PC-9 (cell line): Measurements from ENCODE around the gene FAM120A. TPM values are rescaled to one million over a fixed set of nuclear protein-coding genes. Genes with fewer than 3 reads are reported as not detected.

Experiments
- BruUV-seq: library from RNA; stranded (reverse); fragments of 400-500 nt; replicated peaks from 2 replicates; lab custom pipeline; 2021; lab: Mats Ljungman, UMichigan
- CTCF ChIA-PET: fragments of 300-600 bp; sonication (Branson Sonifier 250); formaldehyde crosslinking; loops from one replicate; lab custom pipeline; 2022; ENCODE audit warnings: antibody characterized with exemption; lab: Charles Lee
- POLR2A ChIA-PET: fragments of 300-600 bp; sonication (Branson Sonifier 250); formaldehyde crosslinking; loops from one replicate; lab custom pipeline; 2022; ENCODE audit warnings: antibody characterized with exemption; ENCODE audit not compliant: unreplicated experiment; lab: Charles Lee
- DNase-seq, 2 experiments: peaks; one replicate each; pipeline versions ENCODE4 v3.0.0 to v3.0.0-alpha.2; 2015 to 2022; ENCODE audit warnings: mixed read lengths in 1 of 2
- H2AFZ ChIP-seq: fragments of 200-600 bp; sonication (generic); 2 replicates; pipeline ENCODE4 v1.8.1; 2017; ENCODE audit warnings: antibody characterized with exemption
- H3F3A ChIP-seq: fragments of 200-600 bp; sonication (generic); 2 replicates; pipeline ENCODE4 v1.8.1; 2017; ENCODE audit warnings: antibody characterized with exemption, mild to moderate bottlenecking, low read depth; ENCODE audit not compliant: insufficient read depth
- H3K27ac ChIP-seq: fragments of 200-600 bp; sonication (generic); 2 replicates; pipeline ENCODE4 v1.6.1; 2016; ENCODE audit warnings: mixed run types
- H3K27me3 ChIP-seq: fragments of 200-600 bp; sonication (generic); 2 replicates; pipeline ENCODE4 v1.6.1; 2016; ENCODE audit warnings: low read depth, mixed run types; ENCODE audit not compliant: insufficient read depth
- H3K36me3 ChIP-seq: fragments of 200-600 bp; sonication (generic); 2 replicates; pipeline ENCODE4 v1.6.1; 2016; ENCODE audit warnings: low read depth, mixed run types
- H3K4me1 ChIP-seq: fragments of 200-600 bp; sonication (generic); replicated peaks from 2 replicates; pipeline ENCODE4 v1.6.1; 2016; ENCODE audit warnings: mixed run types; ENCODE audit not compliant: insufficient read depth
- H3K4me2 ChIP-seq: fragments of 200-600 bp; sonication (generic); 2 replicates; pipeline ENCODE4 v1.6.1; 2017; ENCODE audit warnings: mixed run types
- H3K4me3 ChIP-seq: fragments of 200-600 bp; sonication (generic); 2 replicates; pipeline ENCODE4 v1.6.1; 2016; ENCODE audit warnings: mixed run types
- H3K79me2 ChIP-seq: fragments of 200-600 bp; sonication (generic); 2 replicates; pipeline ENCODE4 v1.6.1; 2017; ENCODE audit warnings: low read depth, mixed run types
- H3K9me2 ChIP-seq: fragments of 200-600 bp; sonication (generic); 2 replicates; pipeline ENCODE4 v1.8.1; 2017; ENCODE audit warnings: mild to moderate bottlenecking; ENCODE audit not compliant: insufficient read depth
- H3K9me3 ChIP-seq: fragments of 200-600 bp; sonication (generic); 2 replicates; pipeline ENCODE4 v1.8.1; 2016; ENCODE audit warnings: low read depth; ENCODE audit not compliant: insufficient read depth
- H4K20me1 ChIP-seq: fragments of 200-600 bp; sonication (generic); 2 replicates; pipeline ENCODE4 v1.8.1; 2017; ENCODE audit not compliant: insufficient read depth
- CTCF ChIP-seq: fragments of 200-600 bp; sonication (generic); conservative IDR thresholded peaks from 2 replicates; pipeline ENCODE4 v1.6.1; 2017; ENCODE audit warnings: mixed run types, antibody characterized with exemption, mild to moderate bottlenecking, moderate library complexity
- EZH2 ChIP-seq: fragments of 200-600 bp; sonication (generic); IDR thresholded peaks from 2 replicates; pipeline ENCODE4 v1.8.0; 2017; ENCODE audit warnings: antibody characterized with exemption, low read depth
- intact Hi-C: fragments of 100-400 bp; cut with micrococcal nuclease; formaldehyde crosslinking; loops from one replicate; pipeline ENCODE4 v1.10.0; 2022; ENCODE audit not compliant: unreplicated experiment
- total RNA-seq: library from RNA; stranded (reverse); gene quantifications from 2 replicates; pipeline ENCODE4 v1.2.3, GENCODE V29; 2021

The FAM120A gene
- total RNA-seq, 1 experiment from 2014 or later: 171 TPM

- H3K36me3 ChIP-seq: peaks cover 6% of the 10 kb centered on the region; the same call in 1 of the 2 replicates
- H3K4me2 ChIP-seq: no peak overlapping the region
- H3K9me3 ChIP-seq: no peaks in the 10 kb centered on the region; the same call in 1 of the 2 replicates
- no peaks in the 10 kb centered on the region; the same call in 1 of the 2 replicates for H4K20me1 ChIP-seq
- TF ChIP-seq CTCF: no peak
- no peak for TF ChIP-seq EZH2
- ChIA-PET CTCF (no interaction called here), POLR2A (no interaction called here)
- H3K27me3 ChIP-seq: no peaks in the 10 kb centered on the region
- intact Hi-C loops: no loop called here
- H3K4me3 ChIP-seq: no peak overlapping the region
- no peaks in the 10 kb centered on the region for H3F3A ChIP-seq
- peaks cover 100% of the 10 kb centered on the region for H3K79me2 ChIP-seq
- no TSS peak for BruUV-seq
- no peak overlapping the region for H3K27ac ChIP-seq
- DNase-seq: no peak
- peaks cover 4% of the 10 kb centered on the region; the same call in 1 of the 2 replicates for H3K4me1 ChIP-seq
- H3K9me2 ChIP-seq: no peaks in the 10 kb centered on the region
- no peak overlapping the region for H2AFZ ChIP-seq
These were observed 10.3 kb downstream of the FAM120A start for GRCh38 chr9:93461821-93462220.

GRCh38 chr9:93463638-93464248 is 12.3 kb downstream of the FAM120A start:
- peak overlapping the region; percentile 11; the same call in 1 of the 2 replicates for H3K27ac ChIP-seq
- H3F3A ChIP-seq: no peaks in the 10 kb centered on the region
- no peak overlapping the region for H2AFZ ChIP-seq
- DNase-seq: no peak
- H3K4me3 ChIP-seq: no peak overlapping the region
- H3K4me2 ChIP-seq: no peak overlapping the region
- H3K27me3 ChIP-seq: no peaks in the 10 kb centered on the region
- peaks cover 5% of the 10 kb centered on the region; the same call in 1 of the 2 replicates for H4K20me1 ChIP-seq
- ChIA-PET POLR2A (interaction anchor here (0.6 kb wide), 1 partner anchor 19 kb away, joined by 8 read pairs; no protein-coding TSS in a partner anchor), CTCF (no interaction called here)
- peaks cover 6% of the 10 kb centered on the region; the same call in 1 of the 2 replicates for H3K36me3 ChIP-seq
- TF ChIP-seq CTCF (no peak), EZH2 (no peak)
- peaks cover 100% of the 10 kb centered on the region for H3K79me2 ChIP-seq
- H3K4me1 ChIP-seq: peaks cover 13% of the 10 kb centered on the region; the same call in 1 of the 2 replicates
- intact Hi-C loops: no loop called here
- H3K9me2 ChIP-seq: no peaks in the 10 kb centered on the region
- H3K9me3 ChIP-seq: no peaks in the 10 kb centered on the region; the same call in 1 of the 2 replicates
- BruUV-seq: no TSS peak

GRCh38 chr9:93464395-93464794 is 12.9 kb downstream of the FAM120A start:
- Histone ChIP-seq H4K20me1 (peaks cover 5% of the 10 kb centered on the region; the same call in 1 of the 2 replicates), H3K9me3 (no peaks in the 10 kb centered on the region; the same call in 1 of the 2 replicates), H3K27ac (peak overlapping the region; percentile 11; the same call in 1 of the 2 replicates), H3K4me3 (no peak overlapping the region), H3K36me3 (peaks cover 6% of the 10 kb centered on the region; the same call in 1 of the 2 replicates), H3F3A (no peaks in the 10 kb centered on the region), H3K27me3 (no peaks in the 10 kb centered on the region), H2AFZ (no peak overlapping the region), H3K9me2 (no peaks in the 10 kb centered on the region), H3K4me1 (peaks cover 13% of the 10 kb centered on the region; the same call in 1 of the 2 replicates), H3K4me2 (no peak overlapping the region), H3K79me2 (peaks cover 100% of the 10 kb centered on the region)
- CTCF ChIA-PET: no interaction called here
- no TSS peak for BruUV-seq
- intact Hi-C loops: no loop called here
- POLR2A ChIA-PET: no interaction called here
- DNase-seq: no peak
- TF ChIP-seq CTCF: no peak
- no peak for TF ChIP-seq EZH2
